ENCODE results near the gene CPNE6.
"Not testable (repeated sequence)": the region's sequence is repeated elsewhere in the genome, so short reads cannot be mapped to it uniquely, and the experiment has no call there.

The CPNE6 gene

GRCh38 chr14:24071144-24071697, at the start of gene CPNE6:
Gene CPNE6, plus strand, starts transcription at chr14:24071562. Its CDS starts 1,375 bp downstream, at chr14:24072937.
- DNase-seq (ENCODE audit: low spot score) = no peak

GRCh38 chr14:24024939-24025418, 46.4 kb upstream of the CPNE6 start:
- not testable (repeated sequence) for DNase-seq (ENCODE audit: low spot score)

GRCh38 chr14:24029687-24030086, 41.7 kb upstream of the CPNE6 start:
- not testable (repeated sequence) for DNase-seq (ENCODE audit: low spot score)

- DNase-seq (ENCODE audit: low spot score) = not testable (repeated sequence)
Observed at GRCh38 chr14:24031331-24031730, 40.0 kb upstream of the CPNE6 start.

- DNase-seq (ENCODE audit: low spot score) = peak; percentile 11
Observed at GRCh38 chr14:24032727-24033418, 38.5 kb upstream of the CPNE6 start.

GRCh38 chr14:24035769-24036168, 35.6 kb upstream of the CPNE6 start:
- not testable (repeated sequence) for DNase-seq (ENCODE audit: low spot score)

GRCh38 chr14:24036169-24036962, 35.0 kb upstream of the CPNE6 start:
- peak; percentile 75 for DNase-seq (ENCODE audit: low spot score)

GRCh38 chr14:24036963-24037657, 34.3 kb upstream of the CPNE6 start:
- not testable (repeated sequence) for DNase-seq (ENCODE audit: low spot score)

- DNase-seq (ENCODE audit: low spot score) = no peak
Observed at GRCh38 chr14:24037658-24038037, 33.7 kb upstream of the CPNE6 start.

GRCh38 chr14:24038686-24039085, 32.7 kb upstream of the CPNE6 start:
- no peak for DNase-seq (ENCODE audit: low spot score)

GRCh38 chr14:24040692-24041091, 30.7 kb upstream of the CPNE6 start:
- no peak for DNase-seq (ENCODE audit: low spot score)

- no peak for DNase-seq (ENCODE audit: low spot score)
Observed at GRCh38 chr14:24042746-24043145, 28.6 kb upstream of the CPNE6 start.

- not testable (repeated sequence) for DNase-seq (ENCODE audit: low spot score)
Observed at GRCh38 chr14:24049002-24049401, 22.4 kb upstream of the CPNE6 start.

- not testable (repeated sequence) for DNase-seq (ENCODE audit: low spot score)
Observed at GRCh38 chr14:24050753-24051152, 20.6 kb upstream of the CPNE6 start.

- no peak for DNase-seq (ENCODE audit: low spot score)
Observed at GRCh38 chr14:24051176-24051788, 20.1 kb upstream of the CPNE6 start.

- DNase-seq (ENCODE audit: low spot score) = peak; percentile 80
Observed at GRCh38 chr14:24051789-24052655, 19.3 kb upstream of the CPNE6 start, which contains the start of gene CARMIL3. Gene CARMIL3, plus strand, starts transcription at chr14:24052009. Its CDS starts 145 bp downstream, at chr14:24052154.

- no peak for DNase-seq (ENCODE audit: low spot score)
Observed at GRCh38 chr14:24052656-24053547, 18.5 kb upstream of the CPNE6 start.

- peak; percentile 3 for DNase-seq (ENCODE audit: low spot score)
Observed at GRCh38 chr14:24053548-24054323, 17.6 kb upstream of the CPNE6 start.

GRCh38 chr14:24054324-24054641, 17.1 kb upstream of the CPNE6 start:
- no peak for DNase-seq (ENCODE audit: low spot score)

All from hepatic stellate cell (primary cell).